SK-N-SH (cell line): ENCODE results near the gene FBXO30. TPM values are rescaled to one million over a fixed set of nuclear protein-coding genes. Genes with fewer than 3 reads are reported as not detected.

Source experiments
- CTCF ChIA-PET: fragments of 300-600, 350-600 bp; formaldehyde crosslinking; extraction: SDS; loops from one replicate; lab custom pipeline; 2021; lab: Yijun Ruan, JAX
- POLR2A ChIA-PET: fragments of 350-600 bp; sonication (Branson Sonifier 250); formaldehyde crosslinking; extraction: SDS; loops from one replicate; lab custom pipeline; 2020; ENCODE audit warnings: antibody characterized with exemption, inconsistent platforms; lab: Yijun Ruan, JAX
- DNase-seq: peaks from one replicate; pipeline ENCODE4 v3.0.0; 2012
- H2AFZ ChIP-seq: fragments of 200-600 bp; sonication (generic); 2 replicates; pipeline ENCODE4 v1.8.1; 2016; ENCODE audit warnings: antibody characterized with exemption, mild to moderate bottlenecking, low read depth
- H3F3A ChIP-seq: fragments of 200-600 bp; sonication (generic); replicated peaks from 2 replicates; pipeline ENCODE3; 2016; ENCODE audit warnings: antibody characterized with exemption, mild to moderate bottlenecking; ENCODE audit not compliant: insufficient read depth
- H3K27ac ChIP-seq, 2 experiments: fragments of 200-500 bp in 1 of 2; fragments of 200-600 bp in 1 of 2; sonication (Bioruptor generic) in 1 of 2; sonication (generic), shearing (Covaris generic) in 1 of 2; 2 replicates each; pipeline versions ENCODE4 v1.5.1 to v1.6.1; 2014 to 2016; ENCODE audit warnings: low read depth in 2 of 2, inconsistent platforms in 1 of 2, low read length in 1 of 2, mild to moderate bottlenecking in 1 of 2, mixed read lengths in 1 of 2
- H3K27me3 ChIP-seq: fragments of 200-600 bp; sonication (generic), shearing (Covaris generic); 2 replicates; pipeline ENCODE4 v1.6.1; 2016; ENCODE audit warnings: mixed run types; ENCODE audit not compliant: insufficient read depth
- H3K36me3 ChIP-seq, 2 experiments: fragments of 200-500 bp in 1 of 2; fragments of 200-600 bp in 1 of 2; sonication (Bioruptor generic) in 1 of 2; sonication (generic) in 1 of 2; replicated peaks in 1 of 2; 2 replicates each; pipeline versions ENCODE3 to v1.5.1; 2014 to 2016; ENCODE audit warnings: low read length in 1 of 2, mild to moderate bottlenecking in 1 of 2; ENCODE audit not compliant: insufficient read depth in 2 of 2, control insufficient read depth in 1 of 2
- H3K4me1 ChIP-seq, 2 experiments: fragments of 200-500 bp in 1 of 2; fragments of 200-600 bp in 1 of 2; sonication (Bioruptor generic) in 1 of 2; sonication (generic), shearing (Covaris generic) in 1 of 2; 2 replicates each; pipeline versions ENCODE4 v1.5.1 to v1.6.1; 2014 to 2016; ENCODE audit warnings: low read depth in 1 of 2, low read length in 1 of 2, mixed run types in 1 of 2; ENCODE audit not compliant: insufficient read depth in 2 of 2, control insufficient read depth in 1 of 2
- H3K4me2 ChIP-seq: fragments of 200-600 bp; sonication (generic), shearing (Covaris generic); 2 replicates; pipeline ENCODE4 v1.6.1; 2017; ENCODE audit warnings: mixed run types
- H3K4me3 ChIP-seq, 2 experiments: fragments of 200-500 bp in 1 of 2; fragments of 200-600 bp in 1 of 2; sonication (Bioruptor generic) in 1 of 2; sonication (generic), shearing (Covaris generic) in 1 of 2; 2 replicates each; pipeline versions ENCODE4 v1.5.1 to v1.8.1; 2014 to 2016; ENCODE audit warnings: low read depth in 2 of 2, inconsistent platforms in 1 of 2, low read length in 1 of 2, mild to moderate bottlenecking in 1 of 2, mixed read lengths in 1 of 2, moderate library complexity in 1 of 2
- H3K79me2 ChIP-seq: fragments of 200-600 bp; sonication (generic); 2 replicates; pipeline ENCODE4 v1.8.1; 2017; ENCODE audit warnings: mild to moderate bottlenecking; ENCODE audit not compliant: insufficient read depth
- H3K9ac ChIP-seq: fragments of 200-600 bp; sonication (generic); 2 replicates; pipeline ENCODE4 v1.6.1; 2017; ENCODE audit warnings: mixed run types
- H3K9me2 ChIP-seq: fragments of 200-600 bp; sonication (generic); 2 replicates; pipeline ENCODE4 v1.6.1; 2017; ENCODE audit warnings: mixed run types
- H3K9me3 ChIP-seq: fragments of 200-600 bp; sonication (generic); 2 replicates; pipeline ENCODE4 v1.6.1; 2017; ENCODE audit warnings: mixed run types, mild to moderate bottlenecking, moderate library complexity
- H4K20me1 ChIP-seq: fragments of 200-600 bp; sonication (generic); 2 replicates; pipeline ENCODE4 v1.6.1; 2017; ENCODE audit warnings: mild to moderate bottlenecking, mixed run types; ENCODE audit not compliant: insufficient read depth
- CHD2 ChIP-seq: fragments of 150-350 bp; IDR thresholded peaks from 2 replicates; pipeline ENCODE4 v1.6.1; 2018; ENCODE audit warnings: low read length; ENCODE audit not compliant: partially characterized antibody
- EP300 ChIP-seq, 2 experiments: IDR thresholded peaks; 2 replicates each; pipeline versions ENCODE4 v1.4.0 to v1.6.1; 2012; ENCODE audit warnings: borderline replicate concordance in 1 of 2, low read depth in 1 of 2, low read length in 1 of 2
- FOSL2 ChIP-seq: IDR thresholded peaks from 2 replicates; pipeline ENCODE4 v1.4.0; 2012; ENCODE audit warnings: low read depth, mild to moderate bottlenecking, moderate library complexity, borderline replicate concordance
- FOXJ3 ChIP-seq: sonication (generic); formaldehyde crosslinking; IDR thresholded peaks from 2 replicates; pipeline ENCODE4 v1.5.1; 2020; ENCODE audit warnings: mild to moderate bottlenecking, missing genetic modification reagents
- IRF3 ChIP-seq: fragments of 150-350 bp; IDR thresholded peaks from 2 replicates; pipeline ENCODE4 v1.6.1; 2016; ENCODE audit warnings: mild to moderate bottlenecking, low read depth, low read length
- MAX ChIP-seq: IDR thresholded peaks from 2 replicates; pipeline ENCODE4 v1.4.0; 2012; ENCODE audit warnings: low read depth
- MXI1 ChIP-seq: IDR thresholded peaks from 2 replicates; pipeline ENCODE4 v1.6.1; 2012; ENCODE audit warnings: mild to moderate bottlenecking, low read depth, low read length, improper control_type of control experiment
- NFIC ChIP-seq: IDR thresholded peaks from 2 replicates; pipeline ENCODE4 v1.4.0; 2012; ENCODE audit warnings: borderline replicate concordance
- RAD21 ChIP-seq: IDR thresholded peaks from 2 replicates; pipeline ENCODE4 v1.6.1; 2012; ENCODE audit warnings: mild to moderate bottlenecking, low read length
- RCOR1 ChIP-seq: fragments of 150-350 bp; IDR thresholded peaks from 2 replicates; pipeline ENCODE4 v1.6.1; 2017; ENCODE audit warnings: antibody characterized with exemption, low read length
- RFX5 ChIP-seq: IDR thresholded peaks from 2 replicates; pipeline ENCODE4 v1.6.1; 2012; ENCODE audit warnings: mild to moderate bottlenecking, improper control_type of control experiment, low read length
- SIN3A ChIP-seq: IDR thresholded peaks from 2 replicates; pipeline ENCODE4 v1.6.1; 2012; ENCODE audit warnings: low read depth, mild to moderate bottlenecking, low read length, moderate library complexity, borderline replicate concordance
- SMC3 ChIP-seq: IDR thresholded peaks from 2 replicates; pipeline ENCODE4 v1.6.1; 2012; ENCODE audit warnings: low read depth, low read length, improper control_type of control experiment
- TAF1 ChIP-seq: IDR thresholded peaks from 2 replicates; pipeline ENCODE4 v1.6.1; 2012; ENCODE audit warnings: low read depth, mild to moderate bottlenecking, low read length, moderate library complexity, borderline replicate concordance
- TCF12 ChIP-seq: IDR thresholded peaks from 2 replicates; pipeline ENCODE4 v1.4.0; 2012
- TEAD4 ChIP-seq: IDR thresholded peaks from 2 replicates; pipeline ENCODE4 v1.4.0; 2012; ENCODE audit warnings: mild to moderate bottlenecking, borderline replicate concordance; ENCODE audit not compliant: insufficient read depth
- USF1 ChIP-seq: IDR thresholded peaks from 2 replicates; pipeline ENCODE4 v1.4.0; 2012; ENCODE audit warnings: low read depth, borderline replicate concordance
- YY1 ChIP-seq: IDR thresholded peaks from 2 replicates; pipeline ENCODE4 v1.4.0; 2012; ENCODE audit warnings: low read depth, mild to moderate bottlenecking
- ZBTB33 ChIP-seq: IDR thresholded peaks from 2 replicates; pipeline ENCODE4 v1.4.0; 2012; ENCODE audit warnings: low read depth, borderline replicate concordance
- WGBS: methylation state at CpG from one replicate; pipeline ENCODE4 v1.1.6; 2017; ENCODE audit warnings: low lambda C conversion rate; 5-methylcytosine and 5-hydroxymethylcytosine counted together
- polyA plus RNA-seq, 3 experiments: library from polyadenylated mRNA; depleted of rRNA; stranded (reverse); fragments of >200 nt; gene quantifications; 2 replicates each; pipeline ENCODE4 v1.2.3, GENCODE V29; 2012

FBXO30 gene
- polyA plus RNA-seq, 1 of the 3 experiments (the other 2 are of a cell fraction) = 1.7 TPM

GRCh38 chr6:145829950-145830349 lies 15.4 kb upstream of the FBXO30 start:
- H3K4me1 ChIP-seq = no peaks in the 10 kb centered on the region; a peak in 1 of 4 replicates

More at GRCh38 chr6:145829950-145830349, 15.4 kb upstream of the FBXO30 start:
- Histone ChIP-seq H3K9ac (no peak overlapping the region), H2AFZ (no peak overlapping the region), H3K9me3 (no peaks in the 10 kb centered on the region), H3K27ac (peak overlapping the region in 1 of 2 experiments; percentile 7; a peak in 1 of 4 replicates), H4K20me1 (no peaks in the 10 kb centered on the region), H3K4me3 (no peak overlapping the region), H3F3A (no peaks in the 10 kb centered on the region), H3K79me2 (no peaks in the 10 kb centered on the region), H3K9me2 (no peaks in the 10 kb centered on the region), H3K27me3 (no peaks in the 10 kb centered on the region), H3K36me3 (no peaks in the 10 kb centered on the region), H3K4me2 (no peak overlapping the region)
- POLR2A ChIA-PET = no interaction called here
- CTCF ChIA-PET = no interaction called here
- WGBS = 33% methylated on average over 2 of the region's 2 CpGs
- TF ChIP-seq RAD21 = no peak
- no peak for TF ChIP-seq MAX
- TF ChIP-seq NFIC = no peak
- no peak for TF ChIP-seq RFX5
- TF ChIP-seq ZBTB33 = no peak
- TF ChIP-seq YY1 = no peak
- TF ChIP-seq TAF1 = no peak
- TF ChIP-seq SMC3 = no peak
- TF ChIP-seq EP300 (IDR thresholded peaks at IDR 0.05; ENCODE audit: borderline replicate concordance in 1 of 2, low read depth in 1 of 2, low read length in 1 of 2) = no peak
- no peak for TF ChIP-seq SIN3A
- TF ChIP-seq IRF3 = no peak
- TF ChIP-seq TEAD4 = no peak
- TF ChIP-seq RCOR1 = no peak
- no peak for TF ChIP-seq FOSL2
- no peak for TF ChIP-seq MXI1
- TF ChIP-seq TCF12 = no peak
- no peak for TF ChIP-seq FOXJ3 (CRISPR knock-in tag)
- TF ChIP-seq USF1 = no peak
- TF ChIP-seq CHD2 = no peak
- no peak for DNase-seq
